CD14-positive monocyte (primary cell): ENCODE results near the gene WDR18. TPM values are rescaled to one million over a fixed set of nuclear protein-coding genes. Genes with fewer than 3 reads are reported as not detected.

ENCODE experiments used
- DNase-seq, 3 donors: peaks; one replicate each; pipeline ENCODE4 v3.0.0-alpha.2; 2011 to 2022
- H2AFZ ChIP-seq: 2 replicates; pipeline ENCODE4 v1.6.0; 2012; ENCODE audit warnings: mild to moderate bottlenecking, low read depth, low read length, inconsistent platforms; ENCODE audit not compliant: insufficient read depth, poor library complexity, severe bottlenecking
- H3K27ac ChIP-seq, 2 donors: 1 replicate in 1 of 2; 2 replicates in 1 of 2; pipeline ENCODE4 v1.5.1; 2012 to 2013; ENCODE audit warnings: low read length in 2 of 2, control low read depth in 1 of 2, inconsistent platforms in 1 of 2, low read depth in 1 of 2, mild to moderate bottlenecking in 1 of 2
- H3K27me3 ChIP-seq, 2 donors: one replicate each; pipeline versions ENCODE4 v1.6.0 to v1.6.1; 2011 to 2013; ENCODE audit warnings: low read length in 2 of 2; ENCODE audit not compliant: control insufficient read depth in 2 of 2, insufficient read depth in 2 of 2
- H3K36me3 ChIP-seq, 2 donors: replicated peaks in 1 of 2; 1 replicate in 1 of 2; 2 replicates in 1 of 2; pipeline versions ENCODE4 v1.5.1 to v1.6.1; 2012 to 2013; ENCODE audit warnings: low read length in 2 of 2, control low read depth in 1 of 2, inconsistent platforms in 1 of 2, mild to moderate bottlenecking in 1 of 2; ENCODE audit not compliant: insufficient read depth in 2 of 2, control insufficient read depth in 1 of 2
- H3K4me1 ChIP-seq, 2 donors: 1 replicate in 1 of 2; 2 replicates in 1 of 2; pipeline versions ENCODE4 v1.5.1 to v1.6.1; 2012 to 2013; ENCODE audit warnings: low read length in 2 of 2, control low read depth in 1 of 2, inconsistent platforms in 1 of 2, mild to moderate bottlenecking in 1 of 2, moderate library complexity in 1 of 2; ENCODE audit not compliant: insufficient read depth in 2 of 2, control insufficient read depth in 1 of 2
- H3K4me2 ChIP-seq: replicated peaks from 2 replicates; pipeline ENCODE3; 2012; ENCODE audit warnings: low read length, moderate library complexity, mild to moderate bottlenecking; ENCODE audit not compliant: poor library complexity, severe bottlenecking; ENCODE audit errors: extremely low read depth
- H3K4me3 ChIP-seq, 3 experiments: fragments of 200-600 bp in 1 of 3; sonication (generic) in 1 of 3; replicated peaks in 1 of 3; 1 replicate in 2 of 3; 2 replicates in 1 of 3; pipeline ENCODE4 v1.5.1; 2011 to 2013; ENCODE audit warnings: low read length in 3 of 3, mild to moderate bottlenecking in 3 of 3, control low read depth in 2 of 3, low read depth in 2 of 3, inconsistent platforms in 1 of 3, moderate library complexity in 1 of 3
- H3K79me2 ChIP-seq: 2 replicates; pipeline ENCODE4 v1.6.0; 2012; ENCODE audit warnings: mild to moderate bottlenecking, control low read depth, inconsistent platforms, low read length, moderate library complexity; ENCODE audit not compliant: insufficient read depth
- H3K9ac ChIP-seq: 2 replicates; pipeline ENCODE4 v1.6.0; 2017; ENCODE audit warnings: low read length, mild to moderate bottlenecking; ENCODE audit not compliant: insufficient read depth, poor library complexity, severe bottlenecking
- H3K9me3 ChIP-seq, 2 donors: replicated peaks in 1 of 2; 1 replicate in 1 of 2; 2 replicates in 1 of 2; pipeline versions ENCODE4 v1.5.1 to v1.6.1; 2012 to 2013; ENCODE audit warnings: low read length in 2 of 2, control low read depth in 1 of 2; ENCODE audit not compliant: control insufficient read depth in 1 of 2, insufficient read depth in 1 of 2
- H4K20me1 ChIP-seq: 2 replicates; pipeline ENCODE4 v1.6.0; 2012; ENCODE audit warnings: mild to moderate bottlenecking, low read length, control low read depth, moderate library complexity; ENCODE audit not compliant: insufficient read depth
- H3K27ac Mint-ChIP-seq, 7 donors: one replicate each; pipeline ENCODE4 v1.8.0; 2020; ENCODE audit warnings: mild to moderate bottlenecking in 7 of 7, mixed read lengths in 7 of 7, moderate library complexity in 6 of 7, inconsistent platforms in 2 of 7
- H3K27me3 Mint-ChIP-seq, 3 donors: one replicate each; pipeline ENCODE4 v1.8.0; 2021 to 2022; ENCODE audit warnings: low read depth in 3 of 3, mild to moderate bottlenecking in 3 of 3, mixed read lengths in 3 of 3, moderate library complexity in 3 of 3, inconsistent platforms in 1 of 3
- H3K36me3 Mint-ChIP-seq, 2 donors: one replicate each; pipeline ENCODE4 v1.8.0; 2020; ENCODE audit warnings: mixed read lengths in 2 of 2, inconsistent platforms in 1 of 2, mild to moderate bottlenecking in 1 of 2
- H3K4me1 Mint-ChIP-seq: one replicate; pipeline ENCODE4 v1.8.0; 2020; ENCODE audit warnings: mild to moderate bottlenecking, mixed read lengths
- H3K4me3 Mint-ChIP-seq, 2 donors: one replicate each; pipeline ENCODE4 v1.8.0; 2020; ENCODE audit warnings: mild to moderate bottlenecking in 2 of 2, mixed read lengths in 2 of 2, moderate library complexity in 1 of 2
- H3K9me3 Mint-ChIP-seq, 7 donors: one replicate each; pipeline ENCODE4 v1.8.0; 2020 to 2022; ENCODE audit warnings: mixed read lengths in 7 of 7, mild to moderate bottlenecking in 6 of 7, moderate library complexity in 6 of 7, inconsistent platforms in 2 of 7
- CTCF ChIP-seq: fragments of 200-600 bp; IDR thresholded peaks from one replicate; pipeline ENCODE4 v1.8.0; 2022; ENCODE audit warnings: antibody characterized with exemption, mild to moderate bottlenecking
- WGBS: methylation state at CpG from one replicate; pipeline ENCODE4 v1.1.5; 2013; ENCODE audit warnings: missing lambda C conversion rate; ENCODE audit not compliant: insufficient coverage; 5-methylcytosine and 5-hydroxymethylcytosine counted together
- intact Hi-C, 2 donors: fragments of 100-400 bp; cut with micrococcal nuclease; formaldehyde crosslinking; loops; one replicate each; pipeline versions ENCODE4 v1.15.0 to v1.15.1; 2023
- polyA plus RNA-seq, 3 donors: library from polyadenylated mRNA; depleted of rRNA in 1 of 3; unstranded in 2 of 3; stranded (reverse) in 1 of 3; fragments of 300-500 nt in 2 of 3; fragments of >200 nt in 1 of 3; fragmentation: Illumina TruSeq in 2 of 3; gene quantifications; 1 replicate in 2 of 3; 2 replicates in 1 of 3; pipeline ENCODE4 v1.2.3, GENCODE V29; 2012 to 2021
- small RNA-seq: library from RNA; depleted of rRNA; stranded (forward); fragments of <200 nt; gene quantifications from one replicate; pipeline ENCODE3, GENCODE V24; 2012; ENCODE audit warnings: low read depth; ENCODE audit not compliant: insufficient read length

Gene WDR18
- polyA plus RNA-seq, 3 donors, result 21.3 to 52.7 (median 49.9) TPM

- no peak for DNase-seq
- Histone ChIP-seq H3K36me3 (peaks cover 35 to 50% of the 10 kb centered on the region in 2 donors), H3K4me1 (peaks cover 39 to 53% of the 10 kb centered on the region in 2 donors), H4K20me1 (peaks cover 43% of the 10 kb centered on the region), H3K9me3 (no peaks in the 10 kb centered on the region), H3K9ac (no peak overlapping the region), H3K27me3 (no peaks in the 10 kb centered on the region), H3K4me3 (no peak overlapping the region), H3K27ac (no peak overlapping the region), H3K79me2 (peaks cover 32% of the 10 kb centered on the region), H2AFZ (no peak overlapping the region), H3K4me2 (no peak overlapping the region)
- no peak overlapping the region for H3K4me3 Mint-ChIP-seq
- H3K36me3 Mint-ChIP-seq, result peaks cover 24 to 35% of the 10 kb centered on the region in 2 donors
- H3K27ac Mint-ChIP-seq, result no peak overlapping the region
- no peak for TF ChIP-seq CTCF
- H3K27me3 Mint-ChIP-seq, result peaks cover 0 to 1% (median 1%) of the 10 kb centered on the region in 3 donors
- WGBS, result 94% methylated on average over 18 of the region's 23 CpGs
- peaks cover 0 to under 1% (median 0%) of the 10 kb centered on the region in 7 donors for H3K9me3 Mint-ChIP-seq
- intact Hi-C loops, result loop anchor here in 1 of 2 donors (5.0 kb wide), 1 partner anchor 34 kb away; no protein-coding TSS in a partner anchor
- peaks cover 35% of the 10 kb centered on the region for H3K4me1 Mint-ChIP-seq
Measured at GRCh38 chr19:1042689-1043511, 58.8 kb downstream of the WDR18 start.

Small RNA genes lying within 50 kb of the gene (small RNA-seq; reads per million reads assigned to genes)
- gene RNU6-2, result 77.0 reads per million, percentile 95 among the genes with 10 or more reads in this experiment

Other genes with a start within 250 kb of the WDR18 start
- gene MISP, start 233.2 kb upstream of the WDR18 start, polyA plus RNA-seq, result not detected
- 100 to 1,000 TPM in 1 of 3 donors, 10 to 100 TPM in 2; 62.4 to 117 (median 81.6) TPM for gene PTBP1, start 186.9 kb upstream of the WDR18 start, polyA plus RNA-seq
- gene PLPPR3, start 162.4 kb upstream of the WDR18 start, polyA plus RNA-seq, result 1 to 10 TPM in 1 of 3 donors, not detected in 2; 1.2 TPM
- gene AZU1, start 156.5 kb upstream of the WDR18 start, polyA plus RNA-seq, result 1 to 10 TPM; 2.7 to 5.7 (median 4.3) TPM
- gene PRTN3, start 143.3 kb upstream of the WDR18 start, polyA plus RNA-seq, result under 1 TPM in 1 of 3 donors, not detected in 2; 0.11 TPM
- gene ELANE, start 132.0 kb upstream of the WDR18 start, polyA plus RNA-seq, result 1 to 10 TPM in 2 of 3 donors, under 1 TPM in 1; 0.61 to 2.0 (median 1.3) TPM
- 100 to 1,000 TPM; 272 to 862 (median 654) TPM for gene CFD, start 124.7 kb upstream of the WDR18 start, polyA plus RNA-seq
- gene MED16, start 91.2 kb upstream of the WDR18 start, polyA plus RNA-seq, result 10 to 100 TPM; 20.7 to 37.4 (median 32.8) TPM
- not detected for gene RNU6-9, start 90.9 kb upstream of the WDR18 start, polyA plus RNA-seq
- 10 to 100 TPM; 70.8 to 99.9 (median 78.7) TPM for gene R3HDM4, start 71.1 kb upstream of the WDR18 start, polyA plus RNA-seq
- not detected for gene KISS1R, start 67.0 kb upstream of the WDR18 start, polyA plus RNA-seq
- 10 to 100 TPM in 1 of 3 donors, 1 to 10 TPM in 2; 2.1 to 41.6 (median 3.2) TPM for gene ARID3A, start 58.3 kb upstream of the WDR18 start, polyA plus RNA-seq
- under 1 TPM in 2 of 3 donors, not detected in 1; 0.13 to 0.27 TPM for gene GRIN3B, start 16.1 kb downstream of the WDR18 start, polyA plus RNA-seq
- 100 to 1,000 TPM in 1 of 3 donors, 10 to 100 TPM in 2; 37.4 to 417 (median 45.0) TPM for gene TMEM259, start 36.8 kb downstream of the WDR18 start, polyA plus RNA-seq
- not detected for gene RNU6-2, start 37.2 kb downstream of the WDR18 start, polyA plus RNA-seq
- 100 to 1,000 TPM in 2 of 3 donors, 10 to 100 TPM in 1; 69.9 to 213 (median 144) TPM for gene CNN2, start 42.3 kb downstream of the WDR18 start, polyA plus RNA-seq
- 100 to 1,000 TPM in 1 of 3 donors, 1 to 10 TPM in 2; 1.7 to 104 (median 7.8) TPM for gene ABCA7, start 55.8 kb downstream of the WDR18 start, polyA plus RNA-seq
- 100 to 1,000 TPM; 108 to 308 (median 137) TPM for gene ARHGAP45, start 82.8 kb downstream of the WDR18 start, polyA plus RNA-seq
- 100 to 1,000 TPM; 183 to 222 (median 195) TPM for gene POLR2E, start 111.0 kb downstream of the WDR18 start, polyA plus RNA-seq
- 100 to 1,000 TPM; 459 to 508 (median 493) TPM for gene GPX4, start 119.6 kb downstream of the WDR18 start, polyA plus RNA-seq
- 10 to 100 TPM in 1 of 3 donors, 1 to 10 TPM in 1, under 1 TPM in 1; 0.71 to 75.0 (median 2.6) TPM for gene SBNO2, start 189.9 kb downstream of the WDR18 start, polyA plus RNA-seq
- gene STK11, start 221.4 kb downstream of the WDR18 start, polyA plus RNA-seq, result 10 to 100 TPM in 2 of 3 donors, 1 to 10 TPM in 1; 6.2 to 72.1 (median 15.4) TPM